SKM-1 treated with dmso at 0.1 percent for 144 hours (cell line): ENCODE measurements around the gene AK9.
"Not testable (repeated sequence)": the region's sequence is repeated elsewhere in the genome, so short reads cannot be mapped to it uniquely, and the experiment has no call there.

Experiments
- DNase-seq: peaks from one replicate; lab custom pipeline; 2025; ENCODE audit not compliant: unreplicated experiment; lab: John Stamatoyannopoulos, UW

Gene AK9

GRCh38 chr6:109690737-109691621 is at the start of gene AK9, which contains the start of gene FIG4:
Gene AK9 (minus strand): TSS chr6:109691202. CDS start chr6:109675745, 15,457 bp downstream.
Gene FIG4 (plus strand): TSS chr6:109691296. CDS start chr6:109691436, 140 bp downstream.
- DNase-seq: peak; percentile 92

DNA sequence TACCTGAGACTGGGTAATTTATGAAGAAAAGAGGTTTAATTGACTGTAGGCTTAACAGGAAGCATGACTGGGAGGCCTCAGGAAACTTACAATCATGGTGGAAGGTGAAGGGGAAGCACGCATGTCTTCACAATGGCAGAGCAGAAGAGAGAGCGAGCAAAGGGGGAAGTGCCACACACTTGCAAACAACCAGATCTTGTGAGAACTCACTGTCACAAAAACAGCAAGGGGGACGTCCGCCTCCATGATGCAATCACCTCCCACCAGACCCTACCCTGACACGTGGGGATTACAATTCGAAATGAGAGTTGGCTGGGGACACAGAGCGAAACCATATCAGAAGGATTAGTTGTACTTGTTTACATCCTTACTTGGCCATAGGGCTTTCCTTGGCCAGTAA is 49.8 kb upstream of the AK9 start:
- peak; percentile 2 for DNase-seq

GRCh38 chr6:109739686-109740085 is 48.7 kb upstream of the AK9 start:
- no peak for DNase-seq

DNA sequence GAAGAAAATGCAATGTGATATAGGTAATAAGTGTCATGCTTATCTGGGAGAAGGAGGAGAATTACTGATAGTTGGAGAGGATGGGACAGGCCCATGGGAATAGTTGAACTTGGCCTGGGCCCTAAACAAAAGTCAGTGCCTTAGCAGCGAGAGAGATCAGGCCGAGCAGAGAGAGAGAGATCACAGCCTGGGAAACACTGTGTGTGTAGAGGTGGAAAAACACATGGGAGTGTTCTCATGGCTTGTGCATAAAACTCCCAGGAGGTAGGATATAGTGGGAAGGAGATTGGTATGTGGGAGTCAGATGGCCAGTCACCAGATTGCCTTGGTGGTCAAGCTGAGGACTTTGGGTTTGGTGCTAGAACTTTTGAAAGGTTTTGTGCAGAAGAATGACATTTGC is 47.7 kb upstream of the AK9 start:
- no peak for DNase-seq

DNA sequence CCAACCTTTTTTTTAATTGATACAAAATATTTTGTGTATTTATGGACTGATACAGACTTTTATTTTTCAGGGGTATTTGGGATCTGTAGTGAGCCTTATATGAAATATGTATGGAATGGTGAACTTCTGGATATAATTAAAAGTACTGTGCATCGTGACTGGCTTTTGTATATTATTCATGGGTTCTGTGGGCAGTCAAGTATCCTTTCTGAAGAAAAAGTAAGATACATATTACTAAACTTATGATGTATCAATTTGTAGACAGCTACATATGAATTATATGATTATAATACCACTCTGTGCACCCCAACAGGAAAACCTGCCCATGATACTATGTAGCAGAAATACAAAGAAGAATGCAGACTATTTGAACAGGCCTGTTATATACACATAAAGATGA is 47.3 kb upstream of the AK9 start:
- DNase-seq: no peak

DNA sequence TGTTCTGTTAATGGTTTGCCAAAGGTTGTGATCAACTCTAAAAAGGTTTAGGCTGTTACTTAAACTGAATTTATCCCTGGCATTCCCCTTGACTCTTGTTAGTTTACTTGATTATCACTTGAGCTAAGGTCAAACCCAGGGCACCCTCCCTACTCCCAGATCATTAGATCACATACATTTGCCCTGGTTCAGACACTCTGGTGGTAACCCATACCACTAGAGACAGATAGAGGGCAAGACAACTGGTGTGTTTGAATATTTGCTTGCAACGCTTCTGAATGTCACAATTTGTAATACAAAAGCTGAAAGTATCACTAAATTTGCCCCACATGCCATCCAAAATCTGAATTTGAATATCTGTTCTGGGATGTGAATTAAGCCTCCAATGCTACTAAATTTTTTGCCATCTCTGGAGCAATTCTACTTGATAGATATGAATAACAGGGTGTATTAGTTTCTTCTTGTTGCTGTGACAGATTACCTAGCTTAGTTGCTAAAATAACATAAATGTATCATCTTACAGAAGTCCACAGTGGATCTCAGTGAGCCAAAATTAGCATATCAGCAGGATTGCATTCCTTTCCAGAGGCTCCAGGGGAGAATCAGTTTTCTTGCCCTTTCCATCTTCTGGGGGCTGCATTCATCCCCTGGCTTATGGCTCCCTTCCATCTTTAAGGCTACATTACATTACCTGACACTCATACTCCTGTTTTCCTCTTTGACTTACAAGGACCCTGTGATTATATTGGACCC is 45.4 kb upstream of the AK9 start:
- no peak for DNase-seq

GRCh38 chr6:109725250-109725649 is 34.2 kb upstream of the AK9 start:
- DNase-seq: not testable (repeated sequence)

DNA sequence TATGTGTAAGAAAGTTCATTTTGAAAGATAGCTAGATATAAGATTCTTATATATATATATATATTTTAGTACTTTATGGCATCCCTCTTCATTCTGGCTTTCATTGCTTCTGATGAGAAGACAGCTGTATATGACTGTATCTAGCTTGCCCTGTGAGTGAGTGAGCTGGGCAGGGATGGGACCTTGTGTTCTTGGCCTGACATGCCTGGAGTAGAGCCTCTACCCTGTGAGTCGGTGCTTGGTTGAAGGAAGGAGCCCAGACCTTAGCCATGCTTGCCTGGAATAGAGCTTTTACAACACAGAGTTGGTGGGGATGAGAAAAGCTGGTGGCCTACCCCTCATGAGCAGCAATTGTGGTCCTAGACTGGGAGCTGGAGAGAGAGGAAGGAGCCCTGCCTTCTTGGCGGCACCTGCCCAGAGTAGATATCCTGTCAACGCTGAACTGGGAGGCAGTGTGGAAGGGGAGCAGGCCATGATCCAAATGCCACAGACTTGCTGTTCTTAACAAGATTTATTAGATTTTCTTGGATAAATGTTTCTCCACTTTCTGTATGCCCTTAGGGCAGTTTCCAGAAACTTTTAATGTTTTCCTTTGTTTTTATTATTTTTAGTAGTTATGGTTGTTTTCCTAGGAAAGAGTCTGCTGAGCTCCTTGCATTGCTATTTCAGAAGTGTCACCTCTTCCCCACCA is 31.7 kb upstream of the AK9 start:
- no peak for DNase-seq

DNA sequence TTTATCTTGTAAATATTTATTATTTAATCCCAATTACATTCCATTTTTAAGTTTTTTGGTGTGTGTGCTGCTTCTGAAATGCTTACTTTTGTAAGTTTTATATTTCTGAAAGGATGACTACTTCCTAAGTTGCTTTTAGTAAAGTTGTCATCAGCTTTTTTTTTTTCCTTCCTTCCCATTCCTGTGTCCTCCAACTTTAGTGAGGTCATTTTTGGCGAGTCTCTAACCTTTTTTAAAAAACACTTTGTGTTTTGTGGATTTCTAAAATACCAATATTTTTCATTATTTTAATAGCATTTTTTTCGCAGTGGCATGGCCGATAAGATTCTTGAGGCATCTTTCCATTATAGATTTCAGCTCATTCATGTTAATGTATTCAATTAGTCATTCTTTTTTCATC is 31.0 kb upstream of the AK9 start:
- DNase-seq: no peak

GRCh38 chr6:109720311-109720710 is 29.3 kb upstream of the AK9 start:
- no peak for DNase-seq

GRCh38 chr6:109718991-109719390 is 28.0 kb upstream of the AK9 start:
- no peak for DNase-seq

DNA sequence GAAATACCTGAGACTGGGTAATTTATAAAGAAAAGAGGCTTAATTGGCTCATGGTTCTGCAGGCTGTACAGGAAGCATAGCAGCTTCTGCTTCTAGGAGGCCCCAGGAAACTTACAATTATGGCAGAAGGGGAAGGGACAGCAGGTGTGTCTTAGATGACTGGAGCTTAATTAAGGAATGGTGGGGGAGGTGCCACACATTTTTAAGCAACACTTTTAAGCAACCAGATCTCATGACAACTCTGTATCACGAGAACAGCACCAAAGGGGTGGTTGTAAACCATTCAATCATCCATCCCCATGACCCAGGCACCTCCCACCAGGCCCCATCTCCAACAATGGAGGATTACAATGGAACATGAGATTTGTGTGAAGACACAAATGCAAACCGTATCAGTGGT is 27.0 kb upstream of the AK9 start:
- DNase-seq: peak; percentile 20

- no peak for DNase-seq
Measured at GRCh38 chr6:109715616-109716015, 24.6 kb upstream of the AK9 start.

DNA sequence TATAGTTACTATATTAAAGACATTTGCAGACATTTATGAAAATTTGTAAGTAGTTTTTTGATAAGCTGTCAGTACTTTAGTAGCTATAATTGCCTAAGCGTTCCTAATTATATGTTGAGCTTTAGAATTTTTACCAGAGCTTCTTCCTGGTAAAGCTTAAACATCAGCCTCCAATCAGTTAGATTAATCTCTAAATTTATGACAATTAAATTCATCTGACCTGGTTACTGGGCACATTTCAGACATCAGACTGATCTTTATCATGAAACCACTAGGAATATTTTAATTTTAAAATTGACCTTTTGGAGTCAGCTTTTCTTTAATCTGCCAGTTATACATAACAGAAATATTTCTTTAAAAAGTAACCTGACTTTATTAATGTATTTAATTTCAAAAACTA is 23.6 kb upstream of the AK9 start:
- no peak for DNase-seq

DNA sequence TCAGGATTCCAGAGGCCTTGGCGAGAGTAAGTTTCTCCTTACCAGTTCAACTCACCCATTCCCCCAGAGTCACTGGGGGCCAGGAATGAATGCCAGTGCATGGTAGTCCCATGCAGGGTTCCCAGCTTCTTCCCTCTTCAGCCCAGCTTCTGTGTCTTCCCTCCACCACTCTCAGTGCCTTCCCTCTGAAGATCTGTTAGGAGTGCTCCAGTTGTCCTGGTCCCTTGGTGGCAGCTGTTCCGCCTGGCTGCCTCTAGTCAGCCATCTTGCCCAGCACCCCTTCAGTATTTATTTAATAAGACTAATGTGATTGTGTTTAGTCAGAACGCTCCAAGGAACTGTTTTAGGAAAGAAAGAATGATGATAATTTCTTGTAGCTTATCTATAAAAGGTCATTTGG is 23.2 kb upstream of the AK9 start:
- no peak for DNase-seq

- no peak for DNase-seq
Measured at GRCh38 chr6:109713097-109713496, 22.1 kb upstream of the AK9 start.

DNA sequence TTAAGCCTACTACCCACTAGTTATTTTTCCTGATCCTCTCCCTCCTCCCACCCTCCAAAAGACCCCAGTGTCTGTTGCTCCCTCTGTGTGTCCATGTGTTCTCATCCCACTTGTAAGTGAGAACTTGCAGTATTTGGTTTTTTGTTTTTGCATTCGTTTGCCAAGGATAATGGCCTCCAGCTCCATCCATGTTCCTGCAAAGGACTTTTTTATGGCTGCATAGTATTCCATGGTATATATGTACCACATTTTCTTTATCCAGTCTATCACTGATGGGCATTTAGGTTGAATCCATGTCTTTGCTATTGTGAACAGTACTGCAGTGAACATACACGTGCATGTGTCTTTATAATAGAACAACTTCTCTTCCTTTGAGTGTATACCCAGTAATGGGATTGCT is 17.1 kb upstream of the AK9 start:
- DNase-seq: not testable (repeated sequence)

DNA sequence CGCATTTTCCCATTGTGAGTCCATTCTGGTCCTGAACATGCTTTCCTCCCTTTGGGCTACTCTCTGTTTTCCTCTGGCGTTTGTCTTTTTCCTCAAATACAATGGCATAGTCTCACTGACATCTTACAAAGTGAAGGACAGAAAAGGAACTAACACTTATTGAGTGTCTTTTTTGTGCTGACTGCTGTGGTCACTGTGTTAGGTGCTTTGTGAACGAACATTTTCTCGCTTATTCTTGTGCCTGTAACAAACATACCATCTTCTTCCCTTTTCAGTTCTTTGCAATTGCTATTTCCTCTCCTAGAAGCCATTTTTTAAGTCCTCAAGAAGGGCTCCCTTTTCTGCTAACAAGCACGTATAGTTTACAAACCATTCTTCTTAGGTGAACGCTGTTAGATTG is 15.5 kb upstream of the AK9 start:
- no peak for DNase-seq

- DNase-seq: peak; percentile 88
Measured at GRCh38 chr6:109705258-109705657, 14.3 kb upstream of the AK9 start.

DNA sequence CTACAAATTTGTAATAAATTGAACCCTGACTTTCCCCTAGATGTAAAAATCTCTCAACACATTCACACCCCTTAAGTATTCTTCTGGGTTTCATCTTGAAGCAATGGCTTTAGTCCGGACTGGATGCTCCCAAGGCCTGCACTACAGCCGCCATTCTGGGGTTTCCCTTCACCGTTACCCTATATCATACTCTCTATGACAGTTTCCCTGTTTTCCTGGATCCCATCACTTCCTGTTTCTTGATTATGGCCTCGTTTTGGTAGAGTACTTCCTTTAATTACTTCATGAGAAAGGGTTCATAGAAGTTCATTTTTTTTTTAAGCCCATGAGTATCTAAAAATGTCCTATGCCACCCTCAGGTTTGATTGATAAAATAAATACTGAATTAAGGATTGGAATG is 11.8 kb upstream of the AK9 start:
- DNase-seq: peak; percentile 57

DNA sequence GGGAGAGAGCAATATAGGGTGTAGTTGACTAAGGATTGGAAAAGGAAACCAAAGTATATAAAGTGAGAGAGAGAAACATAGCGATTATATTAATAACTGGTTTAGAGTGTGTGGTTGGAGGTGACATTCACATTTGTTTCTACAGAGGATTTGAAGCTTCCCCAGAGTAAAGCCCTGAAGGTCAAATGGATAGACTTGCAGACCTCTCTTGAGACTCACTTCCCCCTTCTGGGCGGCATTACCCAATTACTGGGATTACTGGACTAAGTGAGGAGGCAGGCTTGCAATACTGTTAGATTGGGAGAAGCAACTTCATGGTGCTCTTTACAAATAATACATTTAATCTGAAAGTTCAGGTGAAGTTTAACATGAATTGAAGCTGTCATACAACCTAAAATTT is 10.8 kb upstream of the AK9 start:
- peak; percentile 58 for DNase-seq

GRCh38 chr6:109701221-109701620 is 10.2 kb upstream of the AK9 start:
- DNase-seq: no peak
